PFSK-1 (cell line): ENCODE measurements around the gene PITPNM3.

Source experiments
- FOXP2 ChIP-seq: optimal IDR thresholded peaks from 2 replicates; pipeline ENCODE3; 2011; ENCODE audit warnings: borderline replicate concordance, control low read depth, inconsistent platforms; ENCODE audit not compliant: insufficient read depth; ENCODE audit errors: extremely low read length, extremely low read depth
- POLR2AphosphoS5 ChIP-seq: IDR thresholded peaks from 2 replicates; pipeline ENCODE4 v1.6.1; 2012; ENCODE audit warnings: low read depth, mild to moderate bottlenecking, control low read depth, low read length, moderate library complexity
- REST ChIP-seq, 2 experiments: IDR thresholded peaks; 2 replicates each; pipeline versions ENCODE4 v1.6.1 to v1.8.0; 2011 to 2012; ENCODE audit warnings: low read depth in 2 of 2, low read length in 2 of 2, control low read depth in 1 of 2, inconsistent platforms in 1 of 2, mild to moderate bottlenecking in 1 of 2, moderate library complexity in 1 of 2; ENCODE audit not compliant: insufficient read depth in 1 of 2
- SIN3A ChIP-seq: IDR thresholded peaks from 2 replicates; pipeline ENCODE4 v1.6.1; 2012; ENCODE audit warnings: mild to moderate bottlenecking, low read length, moderate library complexity, borderline replicate concordance; ENCODE audit not compliant: insufficient read depth
- TAF1 ChIP-seq: IDR thresholded peaks from 2 replicates; pipeline ENCODE4 v1.6.1; 2012; ENCODE audit warnings: low read length, control low read depth, borderline replicate concordance; ENCODE audit not compliant: insufficient read depth

Gene PITPNM3

DNA sequence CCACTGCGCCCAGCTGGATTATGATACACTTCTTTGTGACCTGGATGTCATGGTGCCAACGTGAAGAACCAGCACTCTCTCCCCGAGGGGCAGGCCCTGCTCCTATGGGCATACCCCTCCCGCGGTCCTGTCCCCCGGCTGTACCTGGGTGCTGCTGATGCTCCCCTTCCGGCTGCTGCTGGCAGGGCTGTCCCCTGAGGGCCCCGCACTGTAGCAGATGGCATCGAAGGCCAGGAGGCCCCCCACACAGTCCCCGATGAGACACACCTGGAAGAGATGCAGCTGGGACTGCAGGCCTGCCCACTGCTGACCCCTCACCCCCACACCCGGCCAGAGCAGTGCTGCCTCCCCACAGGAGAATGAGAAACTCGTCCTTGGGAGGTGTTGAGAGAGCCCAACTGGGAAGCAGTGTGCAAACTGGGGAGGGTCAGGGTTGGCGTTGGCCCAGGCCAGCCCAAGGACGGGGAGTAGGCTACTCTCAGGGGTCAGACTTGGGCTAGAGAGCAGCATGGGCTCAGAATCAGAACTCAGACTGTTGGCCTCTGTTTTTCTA lies 78.4 kb downstream of the PITPNM3 start:
- TF ChIP-seq TAF1, result no peak
- TF ChIP-seq REST (IDR thresholded peaks at IDR 0.05; ENCODE audit: insufficient read depth in 1 of 2, low read depth in 2 of 2, low read length in 2 of 2), result no peak
- TF ChIP-seq POLR2AphosphoS5, result no peak
- TF ChIP-seq FOXP2, result no peak
- TF ChIP-seq SIN3A, result no peak

DNA sequence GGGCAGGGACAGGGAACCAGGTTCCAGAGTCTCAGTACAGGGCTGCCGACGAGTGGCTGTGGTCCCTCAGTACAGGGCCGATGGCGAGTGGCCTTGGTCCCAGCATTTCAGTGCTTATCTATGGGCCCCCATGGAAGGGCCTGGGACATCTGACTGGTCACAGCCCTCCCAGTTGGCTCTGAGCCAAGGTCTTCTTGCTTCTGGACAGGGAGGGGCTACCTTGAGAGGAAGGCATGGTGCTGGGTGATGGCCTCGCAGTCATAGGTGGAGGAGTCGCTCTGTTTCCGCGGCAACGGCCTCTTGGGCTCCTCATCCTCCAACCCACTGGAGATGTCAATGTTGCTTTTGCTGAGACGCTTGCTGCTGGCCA lies 79.6 kb downstream of the PITPNM3 start:
- no peak for TF ChIP-seq FOXP2
- no peak for TF ChIP-seq SIN3A
- TF ChIP-seq POLR2AphosphoS5, result no peak
- no peak for TF ChIP-seq REST (IDR thresholded peaks at IDR 0.05; ENCODE audit: insufficient read depth in 1 of 2, low read depth in 2 of 2, low read length in 2 of 2)
- no peak for TF ChIP-seq TAF1

GRCh38 chr17:6476076-6476809 lies 80.1 kb downstream of the PITPNM3 start:
- TF ChIP-seq POLR2AphosphoS5 (no peak), FOXP2 (no peak), SIN3A (no peak), TAF1 (no peak), REST (IDR thresholded peaks at IDR 0.05; ENCODE audit: insufficient read depth in 1 of 2, low read depth in 2 of 2, low read length in 2 of 2) (no peak)

DNA sequence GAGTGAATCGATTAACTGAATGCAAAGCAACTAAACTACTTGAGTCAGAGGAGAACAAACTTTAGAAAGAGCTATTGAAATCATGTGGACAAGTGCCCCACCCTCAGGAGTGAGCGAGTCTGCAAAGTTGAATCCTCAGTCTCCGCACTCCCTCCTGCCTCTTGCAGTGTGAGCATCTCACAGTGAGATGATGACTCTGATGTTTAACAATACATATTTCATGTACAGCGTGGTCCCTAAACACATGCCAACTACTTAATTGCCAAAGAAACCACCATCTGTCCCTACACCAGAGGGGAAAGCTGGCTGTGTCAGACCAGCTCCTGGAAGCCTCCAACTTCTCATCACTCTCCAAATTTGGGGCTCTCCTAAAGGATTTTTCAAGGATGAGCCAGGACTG lies 80.9 kb downstream of the PITPNM3 start:
- TF ChIP-seq TAF1 (no peak), FOXP2 (no peak)

- no peak for TF ChIP-seq REST (IDR thresholded peaks at IDR 0.05; ENCODE audit: insufficient read depth in 1 of 2, low read depth in 2 of 2, low read length in 2 of 2)
- no peak for TF ChIP-seq FOXP2
- no peak for TF ChIP-seq TAF1
- no peak for TF ChIP-seq SIN3A
- no peak for TF ChIP-seq POLR2AphosphoS5
Observed at GRCh38 chr17:6474906-6475305, 81.4 kb downstream of the PITPNM3 start.
